Naive thymus-derived CD4-positive, alpha-beta T cell (primary cell): Measurements from ENCODE around the gene MYL3. TPM values are rescaled to one million over a fixed set of nuclear protein-coding genes. Genes with fewer than 3 reads are reported as not detected.

ENCODE experiments used
- ATAC-seq: fragments of 150-1000 bp; cut with Tn5 transposase; 2 replicates; pipeline ENCODE4 v1.10.0; 2021; ENCODE audit warnings: mild to moderate bottlenecking, moderate library complexity
- CTCF ChIA-PET: fragments of 350-600 bp; sonication (Branson Sonifier 250); formaldehyde crosslinking; loops from one replicate; lab custom pipeline; 2021; ENCODE audit warnings: antibody characterized with exemption; lab: Charles Lee
- POLR2A ChIA-PET: fragments of 350-600 bp; sonication (Branson Sonifier 250); formaldehyde crosslinking; loops from one replicate; lab custom pipeline; 2021; ENCODE audit warnings: antibody characterized with exemption, inconsistent platforms; lab: Charles Lee
- DNase-seq, 9 donors: peaks; one replicate each; pipeline versions ENCODE4 v3.0.0 to v3.0.0-alpha.2; 2020 to 2022; ENCODE audit warnings: mixed read lengths in 1 of 9
- H3K27ac ChIP-seq: one replicate; pipeline ENCODE4 v1.7.0; 2013; ENCODE audit warnings: mild to moderate bottlenecking, low read depth, low read length, moderate library complexity
- H3K27me3 ChIP-seq, 2 donors: one replicate each; pipeline ENCODE4 v1.7.0; 2013; ENCODE audit warnings: low read length in 2 of 2, mild to moderate bottlenecking in 2 of 2, moderate library complexity in 2 of 2; ENCODE audit not compliant: control insufficient read depth in 2 of 2, insufficient read depth in 2 of 2
- H3K36me3 ChIP-seq, 3 experiments: 1 replicate in 2 of 3; 2 replicates in 1 of 3; pipeline ENCODE4 v1.7.0; 2013; ENCODE audit warnings: low read length in 3 of 3, mild to moderate bottlenecking in 3 of 3, moderate library complexity in 1 of 3; ENCODE audit not compliant: insufficient read depth in 3 of 3, control insufficient read depth in 2 of 3
- H3K4me1 ChIP-seq, 2 donors: one replicate each; pipeline ENCODE4 v1.7.0; 2013; ENCODE audit warnings: low read length in 2 of 2, mild to moderate bottlenecking in 2 of 2, moderate library complexity in 1 of 2; ENCODE audit not compliant: control insufficient read depth in 2 of 2, insufficient read depth in 2 of 2
- H3K4me3 ChIP-seq: 2 replicates; pipeline ENCODE4 v1.7.0; 2013; ENCODE audit warnings: mild to moderate bottlenecking, low read length
- H3K9me3 ChIP-seq, 3 experiments: 1 replicate in 2 of 3; 2 replicates in 1 of 3; pipeline ENCODE4 v1.7.0; 2013; ENCODE audit warnings: low read length in 3 of 3; ENCODE audit not compliant: control insufficient read depth in 2 of 3
- H3K27ac Mint-ChIP-seq, 9 donors: one replicate each; pipeline ENCODE4 v1.8.0; 2020 to 2022; ENCODE audit warnings: mixed read lengths in 9 of 9, mild to moderate bottlenecking in 8 of 9, moderate library complexity in 5 of 9, inconsistent platforms in 2 of 9
- H3K27me3 Mint-ChIP-seq, 5 donors: one replicate each; pipeline ENCODE4 v1.8.0; 2021 to 2022; ENCODE audit warnings: mixed read lengths in 5 of 5, mild to moderate bottlenecking in 1 of 5
- H3K36me3 Mint-ChIP-seq, 5 donors: one replicate each; pipeline ENCODE4 v1.8.0; 2020 to 2022; ENCODE audit warnings: mixed read lengths in 5 of 5, mild to moderate bottlenecking in 3 of 5, inconsistent platforms in 1 of 5
- H3K4me1 Mint-ChIP-seq, 7 donors: one replicate each; pipeline ENCODE4 v1.8.0; 2020 to 2022; ENCODE audit warnings: mixed read lengths in 7 of 7, mild to moderate bottlenecking in 3 of 7, inconsistent platforms in 1 of 7
- H3K4me3 Mint-ChIP-seq, 10 donors: one replicate each; pipeline ENCODE4 v1.8.0; 2020 to 2022; ENCODE audit warnings: mild to moderate bottlenecking in 10 of 10, mixed read lengths in 10 of 10, moderate library complexity in 6 of 10, inconsistent platforms in 2 of 10
- H3K9me3 Mint-ChIP-seq, 11 donors: one replicate each; pipeline ENCODE4 v1.8.0; 2020 to 2022; ENCODE audit warnings: mixed read lengths in 11 of 11, mild to moderate bottlenecking in 4 of 11, inconsistent platforms in 1 of 11, moderate library complexity in 1 of 11
- intact Hi-C, 2 donors: fragments of 100-400 bp; cut with micrococcal nuclease; formaldehyde crosslinking; loops; one replicate each; pipeline ENCODE4 v1.15.1; 2023
- polyA plus RNA-seq, 2 donors: library from polyadenylated mRNA; unstranded; fragments of 300-500 nt; fragmentation: Illumina TruSeq; gene quantifications; one replicate each; pipeline ENCODE4 v1.2.3, GENCODE V29; 2021
- total RNA-seq, 6 experiments: library from RNA in 5 of 6; stranded (reverse) in 5 of 6; gene quantifications; 1 replicate in 5 of 6; 2 replicates in 1 of 6; pipeline ENCODE4 v1.2.3 and lab custom pipeline; 2021 to 2026

Gene MYL3
- total and polyA plus RNA-seq, 7 experiments from 2014 or later: not detected

DNA sequence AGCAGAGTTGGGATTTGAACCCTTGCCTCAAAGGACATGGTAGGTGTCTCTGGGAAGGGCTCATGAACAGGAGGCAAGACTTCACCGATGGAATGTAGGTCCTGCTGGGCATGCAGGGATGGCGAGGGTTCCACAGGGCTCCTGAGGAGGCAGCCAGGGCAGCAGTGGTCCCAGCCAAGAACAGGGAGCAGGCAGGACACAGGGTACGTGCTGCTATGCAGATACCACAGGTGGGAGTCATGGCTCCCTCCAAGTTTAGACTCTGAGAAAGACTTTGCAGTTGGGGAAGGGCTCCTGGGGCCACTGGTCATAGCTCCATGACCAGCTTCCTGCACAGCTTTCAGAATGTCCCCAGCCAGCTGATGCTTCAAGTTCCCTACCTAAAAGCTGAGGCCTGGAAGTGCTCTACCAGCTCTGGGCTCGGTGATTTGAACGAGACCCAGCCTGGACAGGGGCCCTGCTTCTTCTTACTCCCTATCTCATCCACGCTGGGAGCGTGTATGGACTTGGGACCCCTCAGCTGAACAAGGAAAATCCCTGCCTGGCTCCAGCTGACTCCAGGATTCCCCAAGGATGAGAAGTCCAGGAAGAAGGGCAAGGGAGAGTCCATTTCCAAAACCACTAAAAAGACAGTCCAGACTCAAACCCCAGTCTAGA, 747 bp downstream of the MYL3 start:
- no peaks in the 10 kb centered on the region for H3K9me3 Mint-ChIP-seq
- Histone ChIP-seq H3K36me3 (no peaks in the 10 kb centered on the region), H3K4me1 (no peaks in the 10 kb centered on the region), H3K9me3 (no peaks in the 10 kb centered on the region), H3K4me3 (no peak overlapping the region), H3K27ac (no peak overlapping the region), H3K27me3 (no peaks in the 10 kb centered on the region)
- no peaks in the 10 kb centered on the region for H3K4me1 Mint-ChIP-seq
- no peak for ATAC-seq
- no peak overlapping the region for H3K4me3 Mint-ChIP-seq
- H3K27me3 Mint-ChIP-seq: peaks cover 0 to 4% (median 0%) of the 10 kb centered on the region in 5 donors
- ChIA-PET POLR2A (no interaction called here), CTCF (interaction anchor here (1.1 kb wide), 1 partner anchor 28 kb away, joined by 3 read pairs; no protein-coding TSS in a partner anchor)
- no peak overlapping the region for H3K27ac Mint-ChIP-seq
- no peaks in the 10 kb centered on the region for H3K36me3 Mint-ChIP-seq
- intact Hi-C loops: no loop called here
- DNase-seq: no peak

DNA sequence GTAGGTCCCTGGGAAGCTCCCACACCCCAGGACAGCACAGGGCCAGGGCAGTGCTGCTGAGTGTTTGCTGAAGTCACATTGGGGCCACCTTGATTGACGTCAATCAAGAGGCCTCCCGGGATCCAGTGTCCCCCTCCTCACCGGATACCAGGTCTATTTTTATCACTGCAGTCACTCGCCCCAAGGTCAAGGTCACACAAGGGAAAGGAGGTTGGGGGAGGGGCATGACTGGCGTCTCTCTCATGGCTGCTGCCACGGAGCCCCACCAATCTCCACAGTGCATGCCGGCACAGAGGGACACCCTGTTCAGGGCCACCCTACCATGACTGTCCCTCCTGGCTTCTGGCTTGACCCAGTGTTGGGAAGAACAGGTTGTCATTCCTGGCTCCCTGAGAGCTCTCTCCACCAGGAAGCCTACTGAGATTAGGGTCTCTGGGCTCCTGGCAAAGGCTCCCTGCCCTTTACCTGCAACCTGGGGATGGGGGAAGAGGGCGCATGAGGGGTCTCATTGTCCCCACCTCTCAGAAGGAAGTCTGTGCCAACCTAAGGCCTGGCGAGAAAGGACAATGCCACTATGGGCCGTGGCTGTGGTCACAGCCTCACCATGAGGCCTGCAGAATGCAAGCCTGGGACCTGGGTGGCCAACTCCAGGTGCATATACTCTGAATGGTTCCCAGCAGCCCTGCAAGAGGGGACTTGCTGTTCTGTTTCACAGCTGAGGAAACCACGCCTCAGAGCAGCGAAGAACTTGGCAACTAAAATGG, 1.5 kb downstream of the MYL3 start:
- H3K9me3 Mint-ChIP-seq: no peaks in the 10 kb centered on the region

DNA sequence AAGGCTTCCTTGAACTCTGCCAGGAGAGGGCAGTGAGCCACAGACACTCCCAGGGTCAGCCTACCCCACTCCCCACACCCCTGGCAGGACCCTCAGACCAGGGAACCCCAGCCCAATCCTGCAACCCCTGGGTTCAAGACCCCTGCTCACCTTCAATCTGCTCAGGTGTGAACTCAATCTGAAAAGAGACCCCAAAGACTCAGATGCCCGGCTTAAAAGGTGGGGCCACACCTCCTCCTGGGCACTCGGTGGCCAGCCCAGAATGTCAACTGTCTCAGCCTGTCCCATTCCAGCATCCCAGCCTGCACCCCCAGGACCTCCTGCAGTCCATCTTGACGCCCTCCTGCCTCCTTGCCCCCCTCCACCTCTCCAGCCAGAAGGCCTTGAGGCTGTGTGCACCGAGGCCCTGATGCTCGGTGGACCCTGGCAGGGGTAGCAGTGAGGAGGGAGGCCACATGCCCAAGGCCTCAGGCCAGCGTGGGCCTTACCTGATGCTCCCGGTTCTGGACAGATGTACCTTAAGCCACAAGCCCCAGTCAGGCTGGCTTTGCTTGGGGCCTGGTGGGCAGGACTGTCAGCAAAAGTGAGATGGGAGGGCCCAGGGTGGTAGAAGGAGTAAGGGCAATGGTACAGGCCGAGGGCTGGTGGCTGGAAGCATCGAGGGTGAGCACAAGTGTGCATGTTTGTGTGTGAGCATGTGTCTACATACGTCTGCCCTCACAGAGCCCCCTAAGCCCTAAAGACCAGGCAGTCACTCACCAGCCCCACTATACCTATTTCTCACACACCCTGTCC, 2.2 kb downstream of the MYL3 start:
- H3K27ac Mint-ChIP-seq: no peak overlapping the region
- ATAC-seq (no peak), DNase-seq (no peak)
- intact Hi-C loops: no loop called here
- no peaks in the 10 kb centered on the region for H3K9me3 Mint-ChIP-seq
- H3K4me3 Mint-ChIP-seq: no peak overlapping the region
- H3K27me3 Mint-ChIP-seq: peaks cover 0 to 15% (median 2%) of the 10 kb centered on the region in 5 donors
- POLR2A ChIA-PET: no interaction called here
- CTCF ChIA-PET: no interaction called here
- peaks cover 0 to 5% (median 0%) of the 10 kb centered on the region in 7 donors for H3K4me1 Mint-ChIP-seq
- no peaks in the 10 kb centered on the region for H3K36me3 ChIP-seq
- no peaks in the 10 kb centered on the region for H3K9me3 ChIP-seq
- no peak overlapping the region for H3K27ac ChIP-seq
- H3K4me1 ChIP-seq: no peaks in the 10 kb centered on the region
- no peaks in the 10 kb centered on the region for H3K27me3 ChIP-seq
- H3K4me3 ChIP-seq: no peak overlapping the region
- H3K36me3 Mint-ChIP-seq: no peaks in the 10 kb centered on the region

More for the DNA sequence above, 1.5 kb downstream of the MYL3 start:
- Histone ChIP-seq H3K27ac (no peak overlapping the region), H3K36me3 (no peaks in the 10 kb centered on the region), H3K4me1 (no peaks in the 10 kb centered on the region), H3K4me3 (no peak overlapping the region), H3K9me3 (no peaks in the 10 kb centered on the region), H3K27me3 (no peaks in the 10 kb centered on the region)
- ATAC-seq (no peak), DNase-seq (no peak)
- no peaks in the 10 kb centered on the region for H3K36me3 Mint-ChIP-seq
- CTCF ChIA-PET: no interaction called here
- H3K4me3 Mint-ChIP-seq: no peak overlapping the region
- peaks cover 0 to 7% (median under 1%) of the 10 kb centered on the region in 5 donors for H3K27me3 Mint-ChIP-seq
- POLR2A ChIA-PET: no interaction called here
- H3K4me1 Mint-ChIP-seq: peaks cover 0 to 3% (median 0%) of the 10 kb centered on the region in 7 donors
- intact Hi-C loops: no loop called here
- no peak overlapping the region for H3K27ac Mint-ChIP-seq

DNA sequence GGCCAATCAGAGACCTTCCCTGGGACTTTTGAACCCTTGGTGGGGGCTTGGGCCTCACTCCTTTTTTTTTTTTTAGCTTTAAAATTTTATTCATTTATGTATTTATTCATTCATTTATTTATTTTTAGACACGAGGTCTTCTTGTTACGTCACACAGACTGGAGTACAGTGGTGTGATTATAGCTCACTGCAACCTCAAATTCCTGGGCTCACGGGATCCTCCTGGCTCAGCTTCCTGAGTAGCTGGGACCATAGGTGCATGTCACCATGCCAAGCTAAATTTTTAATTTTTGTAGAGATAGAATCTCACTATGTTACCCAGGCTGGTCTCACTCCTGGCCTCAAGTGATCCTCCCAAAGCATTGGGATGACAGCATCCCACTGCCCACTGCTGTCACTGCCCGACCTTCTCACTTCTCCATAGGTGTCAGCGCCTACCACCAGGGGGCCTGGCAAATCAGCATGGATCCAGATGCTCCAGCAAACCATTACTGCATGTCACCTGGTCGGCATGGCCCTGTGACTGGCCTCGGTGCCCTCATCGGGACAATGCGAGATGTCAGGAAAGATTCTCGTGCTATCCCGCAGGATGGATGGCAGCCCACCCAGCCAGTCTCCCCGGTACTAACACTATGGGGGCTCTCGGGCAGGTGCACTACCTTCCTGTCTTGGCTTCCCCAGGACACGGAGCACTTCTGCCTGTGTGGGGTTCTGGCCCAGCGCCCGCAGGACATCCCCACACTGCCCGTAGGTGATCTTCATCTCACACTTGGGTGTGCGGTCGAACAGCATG, 3.0 kb downstream of the MYL3 start:
- Mint-ChIP-seq H3K4me3 (no peak overlapping the region), H3K9me3 (no peaks in the 10 kb centered on the region), H3K36me3 (no peaks in the 10 kb centered on the region), H3K27me3 (peaks cover 0 to 15% (median 2%) of the 10 kb centered on the region in 5 donors), H3K4me1 (peaks cover 0 to 5% (median 0%) of the 10 kb centered on the region in 7 donors), H3K27ac (no peak overlapping the region)
- intact Hi-C loops: no loop called here
- Histone ChIP-seq H3K36me3 (no peaks in the 10 kb centered on the region), H3K27me3 (no peaks in the 10 kb centered on the region), H3K27ac (no peak overlapping the region), H3K9me3 (no peaks in the 10 kb centered on the region), H3K4me1 (no peaks in the 10 kb centered on the region), H3K4me3 (no peak overlapping the region)
- ATAC-seq (no peak), DNase-seq (no peak)
- CTCF ChIA-PET: interaction anchor here (0.7 to 1.3 kb wide), 3 partner anchors 13 to 134 kb away, joined by 3 to 5 read pairs (median 3); no protein-coding TSS in a partner anchor
- POLR2A ChIA-PET: no interaction called here

DNA sequence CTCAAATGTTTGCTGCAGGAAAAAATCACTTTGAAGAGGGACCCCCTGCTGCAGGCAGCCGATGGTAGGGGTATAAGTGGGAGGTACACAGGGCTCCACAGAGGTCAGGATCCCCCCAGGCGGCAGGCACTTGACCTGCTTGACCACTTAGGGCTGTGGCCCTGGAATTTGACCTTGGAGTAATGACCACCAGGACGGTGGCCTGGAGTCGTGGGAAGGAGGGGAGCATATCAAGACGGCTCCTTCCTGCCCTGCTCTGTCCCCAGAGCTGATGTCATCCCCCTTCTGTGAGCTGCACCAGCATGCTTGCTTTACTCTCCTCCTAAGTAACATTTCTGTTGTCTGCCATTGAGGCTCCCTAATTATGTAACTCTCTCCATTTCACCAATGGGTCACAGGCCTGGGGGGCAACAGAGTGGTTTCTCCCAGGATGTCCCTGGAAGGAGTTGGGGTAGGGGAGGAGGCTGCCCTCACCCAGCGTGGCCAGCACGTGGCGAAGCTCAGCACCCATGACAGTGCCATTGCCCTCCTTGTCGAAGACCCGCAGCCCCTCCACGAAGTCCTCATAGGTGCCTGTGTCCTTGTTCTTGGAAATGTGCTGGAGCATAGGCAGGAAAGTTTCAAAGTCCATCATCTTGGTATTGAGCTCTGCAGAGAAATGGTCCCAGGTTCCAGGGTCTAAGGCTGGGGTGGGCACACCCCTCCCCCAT, 4.1 kb downstream of the MYL3 start:
- no peaks in the 10 kb centered on the region for H3K27me3 ChIP-seq
- no peaks in the 10 kb centered on the region for H3K4me1 ChIP-seq
- Mint-ChIP-seq H3K27ac (no peak overlapping the region), H3K9me3 (no peaks in the 10 kb centered on the region), H3K27me3 (peaks cover 0 to 15% (median 2%) of the 10 kb centered on the region in 5 donors), H3K4me1 (peaks cover 0 to 5% (median 0%) of the 10 kb centered on the region in 7 donors), H3K36me3 (no peaks in the 10 kb centered on the region), H3K4me3 (no peak overlapping the region)
- no peaks in the 10 kb centered on the region for H3K9me3 ChIP-seq
- POLR2A ChIA-PET: interaction anchor here (0.6 kb wide), 1 partner anchor 19 kb away, joined by 3 read pairs; no protein-coding TSS in a partner anchor
- ATAC-seq (no peak), DNase-seq (no peak)
- no peak overlapping the region for H3K27ac ChIP-seq
- no peak overlapping the region for H3K4me3 ChIP-seq
- CTCF ChIA-PET: interaction anchor here (0.6 to 1.3 kb wide), 3 partner anchors 12 to 1851 kb away, joined by 3 to 5 read pairs (median 4); no protein-coding TSS in a partner anchor
- intact Hi-C loops: no loop called here
- no peaks in the 10 kb centered on the region for H3K36me3 ChIP-seq
